HepG2 (cell line): ENCODE data around the gene RASA3. TPM values are rescaled to one million over a fixed set of nuclear protein-coding genes. Genes with fewer than 3 reads are reported as not detected.

Experiments used
- ARID4A ChIP-seq: sonication (generic); formaldehyde crosslinking; IDR thresholded peaks from 2 replicates; pipeline ENCODE4 v1.5.0; 2020; ENCODE audit warnings: mild to moderate bottlenecking, missing genetic modification reagents, borderline replicate concordance
- ARID5B ChIP-seq: IDR thresholded peaks from 2 replicates; pipeline ENCODE4 v1.4.0; 2020; ENCODE audit warnings: mild to moderate bottlenecking, missing genetic modification reagents
- ISL2 ChIP-seq: sonication (generic); formaldehyde crosslinking; IDR thresholded peaks from 2 replicates; pipeline ENCODE4 v1.5.0; 2020; ENCODE audit warnings: missing genetic modification reagents
- TGIF2 ChIP-seq: IDR thresholded peaks from 2 replicates; pipeline ENCODE4 v1.6.1; 2016; ENCODE audit warnings: control low read depth, missing compliant biosample characterization
- ZBTB39 ChIP-seq: sonication (generic); formaldehyde crosslinking; IDR thresholded peaks from 2 replicates; pipeline ENCODE4 v1.5.0; 2020; ENCODE audit warnings: missing genetic modification reagents
- ZFY ChIP-seq: sonication (generic); formaldehyde crosslinking; IDR thresholded peaks from 2 replicates; pipeline ENCODE4 v1.4.0; 2020; ENCODE audit warnings: missing genetic modification reagents
- ZNF407 ChIP-seq: sonication (generic); formaldehyde crosslinking; IDR thresholded peaks from one replicate; pipeline ENCODE4 v1.5.1; 2020; ENCODE audit warnings: mild to moderate bottlenecking, missing genetic modification reagents; ENCODE audit errors: not compliant biosample characterization
- ZNF615 ChIP-seq: sonication (generic); formaldehyde crosslinking; IDR thresholded peaks from 2 replicates; pipeline ENCODE4 v1.5.0; 2020; ENCODE audit warnings: mild to moderate bottlenecking, missing genetic modification reagents, borderline replicate concordance
- polyA plus RNA-seq, 8 experiments: library from polyadenylated mRNA; depleted of rRNA in 3 of 8; stranded (reverse) in 7 of 8; unstranded in 1 of 8; fragments of >200 nt; fragmentation: Illumina TruSeq in 4 of 8; extraction: Trizol in 4 of 8; gene quantifications; 2 replicates each; pipeline versions ENCODE4 v1.2.1 to v1.2.3, GENCODE V29; 2011 to 2016; ENCODE audit warnings: low read depth in 4 of 8, missing spikeins in 1 of 8, mixed read lengths in 1 of 8; ENCODE audit not compliant: insufficient read depth in 1 of 8
- total RNA-seq, 5 experiments: library from RNA; depleted of rRNA; stranded (reverse); fragments of >200 nt; fragmentation: Illumina TruSeq; extraction: Trizol; gene quantifications; 2 replicates each; pipeline ENCODE4 v1.2.3, GENCODE V29; 2016; ENCODE audit warnings: low read depth in 1 of 5

The RASA3 gene
- total and polyA plus RNA-seq, 2 of the 13 experiments (the other 11 are each of a cell fraction or from before 2014, with no cell fraction given), result 0.05 TPM; not detected in 1

GRCh38 chr13:114161644-114162532 lies 29.5 kb upstream of the RASA3 start (continued):
- TF ChIP-seq ZNF407 (no peak), ARID4A (CRISPR knock-in tag) (no peak), ZBTB39 (no peak), ZNF615 (CRISPR knock-in tag) (no peak), ISL2 (CRISPR knock-in tag) (no peak), ZFY (no peak), TGIF2 (CRISPR knock-in tag) (no peak), ARID5B (CRISPR knock-in tag) (0 out of 2 replicates have a peak, but pooled peaks have one; percentile 52)
